Stomach (tissue), 9 donors: ENCODE measurements around the gene ENTPD6. TPM values are rescaled to one million over a fixed set of nuclear protein-coding genes. Genes with fewer than 3 reads are reported as not detected.

Experiments used
- DNase-seq, 2 donors: peaks; one replicate each; pipeline versions ENCODE4 v3.0.0 to v3.0.0-alpha.2; 2013 to 2019
- H3K27ac ChIP-seq, 5 donors: fragments of 200-600 bp in 4 of 5; sonication (generic) in 4 of 5; one replicate each; pipeline ENCODE4 v1.5.1; 2013 to 2019; ENCODE audit warnings: mild to moderate bottlenecking in 1 of 5, moderate library complexity in 1 of 5
- H3K27me3 ChIP-seq, 3 donors: fragments of 200-600 bp; sonication (generic); one replicate each; pipeline ENCODE4 v1.5.1; 2017 to 2019; ENCODE audit warnings: mixed run types in 1 of 3
- H3K36me3 ChIP-seq, 4 donors: fragments of 200-600 bp; sonication (generic); 1 replicate in 3 of 4; 2 replicates in 1 of 4; pipeline ENCODE4 v1.5.1; 2016 to 2019
- H3K4me1 ChIP-seq, 4 donors: fragments of 200-600 bp; sonication (generic); one replicate each; pipeline ENCODE4 v1.5.1; 2016 to 2019
- H3K4me3 ChIP-seq, 4 donors: fragments of 200-600 bp; sonication (generic) in 3 of 4; one replicate each; pipeline ENCODE4 v1.5.1; 2016 to 2019; ENCODE audit warnings: mild to moderate bottlenecking in 1 of 4
- H3K9me3 ChIP-seq, 4 donors: fragments of 200-600 bp; sonication (generic); one replicate each; pipeline ENCODE4 v1.5.1; 2016 to 2019
- EP300 ChIP-seq: sonication (generic); formaldehyde crosslinking; IDR thresholded peaks from one replicate; pipeline ENCODE4 v1.6.1; 2017; ENCODE audit warnings: antibody characterized with exemption
- POLR2A ChIP-seq, 4 donors: fragments of 450-650 bp; IDR thresholded peaks; one replicate each; pipeline ENCODE4 v1.6.1; 2016; ENCODE audit warnings: antibody characterized with exemption in 4 of 4, control low read depth in 2 of 4, mild to moderate bottlenecking in 1 of 4, moderate library complexity in 1 of 4
- POLR2AphosphoS5 ChIP-seq, 3 donors: sonication (generic); formaldehyde crosslinking; IDR thresholded peaks; one replicate each; pipeline ENCODE4 v1.6.1; 2016; ENCODE audit warnings: antibody characterized with exemption in 3 of 3
- WGBS, 5 donors: extraction: QIAGEN DNeasy Blood & Tissue Kit in 3 of 5; methylation state at CpG; one replicate each; pipeline versions ENCODE4 v1.1.5 to v1.1.7; 2013 to 2018; 5-methylcytosine and 5-hydroxymethylcytosine counted together
- intact Hi-C: fragments of 100-400 bp; cut with DNase I; formaldehyde crosslinking; loops from one replicate; pipeline ENCODE4 v1.15.1; 2023; ENCODE audit warnings: low total_unique reads
- polyA plus RNA-seq, 3 donors: library from polyadenylated mRNA; stranded (reverse); fragments of 200-250 nt; gene quantifications; one replicate each; pipeline ENCODE4 v1.2.3, GENCODE V29; 2013
- total RNA-seq, 5 donors: library from RNA; depleted of rRNA; stranded (reverse); fragments of >200 nt; gene quantifications; one replicate each; pipeline versions ENCODE4 v1.1.0 to v1.2.3, GENCODE V29; 2014 to 2016
- TF ChIP-seq, protein P1 (sequence below), 7 experiments: fragments of 450-650 bp in 4 of 7; fragments of 200-600 bp in 3 of 7; sonication (generic) in 3 of 7; IDR thresholded peaks; one replicate each; pipeline ENCODE4 v1.5.1; 2016 to 2019; ENCODE audit warnings: antibody characterized with exemption in 7 of 7, control low read depth in 2 of 7, mild to moderate bottlenecking in 1 of 7
- donor health status: healthy with polysubstance abuse.
- donor health status: Bipolar disorder and iron deficiency.
- donor health status: healthy.

Gene ENTPD6
- total and polyA plus RNA-seq, 8 donors: 38.5 to 110 (median 66.5) TPM

DNA sequence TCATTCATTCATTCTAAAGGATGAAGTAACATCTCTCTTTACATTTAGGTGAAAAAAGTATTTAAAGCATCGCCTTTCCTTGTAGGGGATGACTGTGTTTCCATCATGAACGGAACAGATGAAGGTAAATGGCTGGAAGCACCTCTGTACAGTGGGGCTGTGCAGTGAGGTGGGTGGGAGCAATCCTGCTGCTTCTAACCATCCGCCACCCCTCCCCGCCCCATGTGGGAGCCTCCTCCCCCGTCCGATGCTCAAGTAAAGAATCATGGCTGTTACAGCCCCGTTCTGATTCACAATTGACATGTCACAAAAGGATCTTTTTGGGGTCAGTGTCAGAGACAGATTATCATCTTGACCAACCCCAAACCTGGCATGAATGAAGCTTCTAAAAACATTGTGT lies 19.3 kb downstream of the ENTPD6 start:
- 93 to 94% (median 93%) methylated on average over 7 of the region's 7 CpGs for WGBS, 5 donors
- Histone ChIP-seq H3K27me3 (no peaks in the 10 kb centered on the region), H3K9me3 (no peaks in the 10 kb centered on the region), H3K4me1 (no peaks in the 10 kb centered on the region), H3K36me3 (peaks cover 67 to 100% (median 99%) of the 10 kb centered on the region in 4 donors), H3K4me3 (no peak overlapping the region), H3K27ac (no peak overlapping the region)
- TF ChIP-seq POLR2A (IDR thresholded peaks at IDR 0.05) (no peak), EP300 (no peak), POLR2AphosphoS5 (IDR thresholded peaks at IDR 0.05) (no peak)
- TF ChIP-seq, protein P1, sequence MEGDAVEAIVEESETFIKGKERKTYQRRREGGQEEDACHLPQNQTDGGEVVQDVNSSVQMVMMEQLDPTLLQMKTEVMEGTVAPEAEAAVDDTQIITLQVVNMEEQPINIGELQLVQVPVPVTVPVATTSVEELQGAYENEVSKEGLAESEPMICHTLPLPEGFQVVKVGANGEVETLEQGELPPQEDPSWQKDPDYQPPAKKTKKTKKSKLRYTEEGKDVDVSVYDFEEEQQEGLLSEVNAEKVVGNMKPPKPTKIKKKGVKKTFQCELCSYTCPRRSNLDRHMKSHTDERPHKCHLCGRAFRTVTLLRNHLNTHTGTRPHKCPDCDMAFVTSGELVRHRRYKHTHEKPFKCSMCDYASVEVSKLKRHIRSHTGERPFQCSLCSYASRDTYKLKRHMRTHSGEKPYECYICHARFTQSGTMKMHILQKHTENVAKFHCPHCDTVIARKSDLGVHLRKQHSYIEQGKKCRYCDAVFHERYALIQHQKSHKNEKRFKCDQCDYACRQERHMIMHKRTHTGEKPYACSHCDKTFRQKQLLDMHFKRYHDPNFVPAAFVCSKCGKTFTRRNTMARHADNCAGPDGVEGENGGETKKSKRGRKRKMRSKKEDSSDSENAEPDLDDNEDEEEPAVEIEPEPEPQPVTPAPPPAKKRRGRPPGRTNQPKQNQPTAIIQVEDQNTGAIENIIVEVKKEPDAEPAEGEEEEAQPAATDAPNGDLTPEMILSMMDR (IDR thresholded peaks at IDR 0.05): no peak
- DNase-seq: no peak
- intact Hi-C loops: no loop called here

GRCh38 chr20:25215521-25215920 lies 20.0 kb downstream of the ENTPD6 start:
- no peaks in the 10 kb centered on the region for H3K27me3 ChIP-seq
- H3K27ac ChIP-seq: no peak overlapping the region
- H3K36me3 ChIP-seq: peaks cover 60 to 100% (median 95%) of the 10 kb centered on the region in 4 donors
- H3K9me3 ChIP-seq: no peaks in the 10 kb centered on the region
- TF ChIP-seq EP300: no peak
- TF ChIP-seq POLR2AphosphoS5 (IDR thresholded peaks at IDR 0.05): no peak
- TF ChIP-seq POLR2A (IDR thresholded peaks at IDR 0.05): no peak
- TF ChIP-seq, protein P1 (IDR thresholded peaks at IDR 0.05): no peak
- WGBS, 5 donors: 88 to 95% (median 94%) methylated on average over 10 of the region's 10 CpGs
- intact Hi-C loops: no loop called here
- H3K4me3 ChIP-seq: no peak overlapping the region
- DNase-seq: no peak
- H3K4me1 ChIP-seq: no peaks in the 10 kb centered on the region

GRCh38 chr20:25216199-25216945 lies 20.9 kb downstream of the ENTPD6 start:
- intact Hi-C loops: no loop called here
- no peaks in the 10 kb centered on the region for H3K9me3 ChIP-seq
- H3K4me3 ChIP-seq: no peak overlapping the region
- no peak overlapping the region for H3K27ac ChIP-seq
- TF ChIP-seq POLR2AphosphoS5 (IDR thresholded peaks at IDR 0.05) (no peak), POLR2A (IDR thresholded peaks at IDR 0.05) (no peak), EP300 (no peak)
- TF ChIP-seq, protein P1 (IDR thresholded peaks at IDR 0.05): no peak
- no peaks in the 10 kb centered on the region for H3K27me3 ChIP-seq
- 85 to 91% (median 87%) methylated on average over 10 to 16 of the region's 16 CpGs for WGBS, 5 donors
- H3K4me1 ChIP-seq: peaks cover 0 to 3% (median 0%) of the 10 kb centered on the region in 4 donors
- peak in 1 of 2 donors; percentile 16 for DNase-seq
- peaks cover 52 to 100% (median 94%) of the 10 kb centered on the region in 4 donors for H3K36me3 ChIP-seq

- TF ChIP-seq POLR2AphosphoS5 (IDR thresholded peaks at IDR 0.05) (no peak), EP300 (no peak), POLR2A (IDR thresholded peaks at IDR 0.05) (no peak)
- TF ChIP-seq, protein P1 (IDR thresholded peaks at IDR 0.05): no peak
- H3K27ac ChIP-seq: no peak overlapping the region
- WGBS, 5 donors: 91 to 94% (median 94%) methylated on average over 21 of the region's 21 CpGs
- peaks cover 0 to 3% (median under 1%) of the 10 kb centered on the region in 4 donors for H3K4me1 ChIP-seq
- intact Hi-C loops: no loop called here
- DNase-seq: no peak
- peaks cover 47 to 99% (median 92%) of the 10 kb centered on the region in 4 donors for H3K36me3 ChIP-seq
- no peak overlapping the region for H3K4me3 ChIP-seq
- H3K9me3 ChIP-seq: no peaks in the 10 kb centered on the region
- H3K27me3 ChIP-seq: no peaks in the 10 kb centered on the region
These were observed 21.9 kb downstream of the ENTPD6 start for GRCh38 chr20:25217161-25218108.
